ENCODE measurements around the gene CNTNAP1. TPM values are rescaled to one million over a fixed set of nuclear protein-coding genes. Genes with fewer than 3 reads are reported as not detected.

Gene CNTNAP1
- total and polyA plus RNA-seq, 9 of the 15 experiments (the other 6 are each of a cell fraction or from before 2014, with no cell fraction given) = 0.10 to 1.8 (median 0.62) TPM

DNA sequence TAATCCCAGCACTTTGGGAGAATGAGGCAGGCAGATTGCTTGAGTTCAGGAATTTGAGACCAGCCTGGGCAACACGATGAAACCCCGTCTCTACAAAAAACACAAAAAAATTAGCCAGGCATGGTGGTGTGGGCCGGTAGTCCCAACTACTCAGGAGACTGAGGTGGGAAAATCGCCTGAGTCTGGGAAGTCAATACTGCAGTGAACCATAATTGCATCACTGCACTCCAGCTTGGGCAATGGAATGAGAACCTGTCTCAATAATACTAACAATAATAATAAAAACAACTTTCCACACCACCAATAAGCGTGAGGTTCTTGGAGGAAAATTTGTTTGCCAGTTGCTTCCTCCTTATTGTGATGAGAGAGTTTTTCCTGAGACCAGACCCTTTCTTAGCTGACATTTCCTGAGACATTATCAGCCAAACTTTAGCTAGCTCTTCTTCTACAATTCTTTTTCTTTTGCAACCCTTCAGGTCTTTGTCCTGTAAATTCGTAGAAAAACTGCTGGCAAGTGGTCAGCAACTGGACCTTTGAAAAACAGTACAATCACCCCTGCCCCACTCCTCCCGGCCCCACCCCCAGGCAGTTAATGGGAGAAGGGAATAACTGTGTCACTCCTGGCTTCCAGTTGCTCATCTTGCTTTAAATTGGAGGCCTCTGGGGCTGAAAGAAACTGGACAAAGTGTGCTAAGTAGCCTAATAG is 66.0 kb downstream of the CNTNAP1 start:
- Histone ChIP-seq H3K4me1 (replicated peaks in 1 of 2; ENCODE audit: control insufficient read depth in 2 of 2, insufficient read depth in 2 of 2, low read length in 2 of 2) (peaks cover 24 to 28% of the 10 kb centered on the region in 2 experiments; a peak in 4 of 5 replicates), H3K9ac (ENCODE audit: insufficient read depth in 1 of 2, low read depth in 2 of 2, low read length in 2 of 2) (no peak overlapping the region), H3K27ac (ENCODE audit: extremely low read depth, low read depth, low read length) (no peak overlapping the region), H2AFZ (ENCODE audit: low read depth, low read length) (no peak overlapping the region), H3K9me3 (replicated peaks; ENCODE audit: control insufficient read depth, insufficient read depth, low read depth, low read length) (no peaks in the 10 kb centered on the region), H3K4me3 (no peak overlapping the region), H3K4me2 (ENCODE audit: insufficient read depth, low read length) (no peak overlapping the region), H3K79me2 (ENCODE audit: control insufficient read depth, insufficient read depth, low read length) (peaks cover 14% of the 10 kb centered on the region; the same call in 2 of the 3 replicates), H3K9me1 (ENCODE audit: control insufficient read depth, insufficient read depth, low read length) (no peaks in the 10 kb centered on the region), H3K36me3 (ENCODE audit: control insufficient read depth, insufficient read depth, low read length) (no peaks in the 10 kb centered on the region), H4K20me1 (replicated peaks; ENCODE audit: control insufficient read depth, insufficient read depth, low read length) (peaks cover 3% of the 10 kb centered on the region; the same call in 1 of the 2 replicates), H3K27me3 (ENCODE audit: control insufficient read depth in 2 of 2, insufficient read depth in 2 of 2, low read length in 2 of 2) (no peaks in the 10 kb centered on the region)
- intact Hi-C loops (cut with micrococcal nuclease) = no loop called here
- POLR2A ChIA-PET = interaction anchor here (0.6 to 1.7 kb wide), 4 partner anchors 12 to 384 kb away, joined by 3 to 6 read pairs (median 4); no protein-coding TSS in a partner anchor
- CTCF ChIA-PET (ENCODE audit: low intra/inter-chr PET ratio) = no interaction called here
- ATAC-seq (no peak), DNase-seq (ENCODE audit: extremely low read depth in 1 of 4, low spot score in 3 of 4) (no peak), FAIRE-seq (no peak)
- in situ Hi-C loops (cut with MboI) = no loop called here
- TF ChIP-seq, protein P1, sequence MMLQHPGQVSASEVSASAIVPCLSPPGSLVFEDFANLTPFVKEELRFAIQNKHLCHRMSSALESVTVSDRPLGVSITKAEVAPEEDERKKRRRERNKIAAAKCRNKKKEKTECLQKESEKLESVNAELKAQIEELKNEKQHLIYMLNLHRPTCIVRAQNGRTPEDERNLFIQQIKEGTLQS (IDR thresholded peaks at IDR 0.05) = peak; percentile 39; the same call in 1 of the 2 replicates
- TF ChIP-seq, protein P1 (CRISPR knock-in tag; conservative IDR thresholded peaks at IDR 0.05) = no peak
- TF ChIP-seq CHD2 (IDR thresholded peaks at IDR 0.05; ENCODE audit: low read depth, low read length) (no peak), CEBPG (CRISPR knock-in tag; IDR thresholded peaks at IDR 0.05) (no peak), CEBPG (tag; conservative IDR thresholded peaks at IDR 0.05 in 1 of 2, IDR thresholded peaks at IDR 0.05 in 1 of 2) (peak; percentile 29; a peak in 1 of 4 replicates)
- BruUV-seq (replicated peaks) = no TSS peak
- 25% methylated on average over 6 of the region's 7 CpGs for WGBS (ENCODE audit: insufficient coverage, low coverage, missing lambda C conversion rate)

Data from K562 (cell line).